ENCODE measurements around the gene KRT81.
A peak's percentile ranks its signal among the peaks of the same experiment; 100 is the strongest.
"Not testable (repeated sequence)": the region's sequence is repeated elsewhere in the genome, so short reads cannot be mapped to it uniquely, and the experiment has no call there.

KRT81 gene

DNA sequence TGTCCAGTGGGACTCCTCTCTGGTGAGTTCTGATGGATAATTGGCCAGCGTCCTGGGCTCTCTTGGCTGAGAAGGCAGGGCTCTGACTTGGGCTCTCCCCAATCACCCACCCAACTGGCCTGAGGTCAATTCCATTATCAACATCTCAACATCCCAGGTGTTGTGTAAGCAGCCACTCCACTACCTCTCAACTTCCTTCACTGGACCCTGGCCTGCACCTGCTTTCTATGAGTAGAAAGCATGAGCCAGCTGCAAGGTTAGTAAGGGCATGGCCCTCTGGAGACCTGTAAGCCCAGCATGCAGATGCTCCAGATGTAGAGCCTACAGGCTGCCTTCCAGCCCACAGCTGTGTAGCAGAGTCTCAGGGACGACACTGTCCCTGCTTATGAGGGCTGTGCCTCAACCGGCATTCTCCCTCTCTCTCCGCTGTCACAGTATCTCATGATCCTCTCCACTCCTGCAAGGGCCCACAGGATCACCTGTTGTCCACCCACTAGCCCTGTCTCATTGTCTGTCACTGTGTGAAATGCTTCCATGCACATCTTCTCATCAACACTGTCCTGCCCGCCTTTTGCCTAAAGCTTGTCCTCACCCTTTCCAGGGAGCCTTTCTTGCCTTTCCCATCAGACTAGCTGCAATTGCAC, 5.4 kb upstream of the KRT81 start:
- DNase-seq (ENCODE audit: low read depth): no peak

DNA sequence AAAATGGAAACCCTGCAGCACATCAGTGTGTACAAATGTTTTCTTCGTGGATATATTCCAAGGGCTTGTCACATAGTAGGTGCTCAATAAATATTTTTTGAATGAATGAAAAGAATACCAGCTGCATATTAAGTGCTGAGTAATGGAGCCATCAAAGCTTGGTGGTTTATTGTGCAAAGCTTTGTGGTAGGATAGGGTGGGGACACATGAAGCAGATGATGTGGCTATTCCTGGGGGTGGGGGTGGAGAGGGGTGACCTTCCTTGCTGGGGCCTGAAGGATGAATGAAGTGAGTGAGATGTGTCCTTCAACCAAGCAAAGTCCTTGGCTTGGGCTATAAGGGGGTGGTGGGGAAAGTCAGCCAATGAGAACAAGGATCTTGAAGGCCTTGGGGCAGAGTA, 4.3 kb upstream of the KRT81 start:
- no peak for DNase-seq (ENCODE audit: low read depth)

DNA sequence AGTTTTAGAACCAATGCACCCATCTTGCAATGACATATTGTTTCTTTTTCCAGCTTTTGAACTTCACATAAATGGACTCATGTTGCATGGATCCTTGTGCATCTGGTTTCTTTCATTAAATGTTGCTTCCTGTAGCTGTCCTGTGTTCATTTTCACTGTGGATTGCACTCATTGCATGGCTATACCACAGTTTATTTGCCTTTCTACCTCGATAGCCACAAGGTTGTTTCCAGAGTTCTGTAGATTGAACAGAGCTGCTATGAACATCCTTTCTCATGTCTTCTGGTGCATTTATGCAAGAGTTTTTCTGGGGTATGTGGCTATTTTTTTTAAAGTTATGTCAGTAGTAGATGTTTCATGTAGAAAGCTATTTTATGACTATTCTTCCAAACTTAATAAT, 3.5 kb upstream of the KRT81 start:
- DNase-seq (ENCODE audit: low read depth): no peak

DNA sequence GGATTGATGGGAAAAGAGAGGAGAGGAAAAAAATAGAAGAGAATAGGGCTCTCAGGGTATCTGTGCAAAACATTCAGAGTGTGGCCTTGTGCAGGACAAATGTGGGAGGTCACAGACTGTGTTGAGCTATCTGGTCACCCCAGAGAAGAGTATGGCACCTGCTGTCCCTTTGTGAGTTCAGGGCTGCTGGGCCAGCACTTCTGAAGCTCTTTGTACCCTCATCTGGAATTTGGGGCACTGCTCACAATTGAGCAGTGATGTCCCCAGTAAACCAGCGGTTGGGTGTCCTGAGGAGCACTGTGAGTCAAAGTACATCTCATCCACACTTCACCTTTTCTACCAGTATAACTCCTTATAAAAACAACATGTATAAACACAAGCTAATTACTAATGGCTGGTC, 2.6 kb upstream of the KRT81 start:
- no peak for DNase-seq (ENCODE audit: low read depth)

DNA sequence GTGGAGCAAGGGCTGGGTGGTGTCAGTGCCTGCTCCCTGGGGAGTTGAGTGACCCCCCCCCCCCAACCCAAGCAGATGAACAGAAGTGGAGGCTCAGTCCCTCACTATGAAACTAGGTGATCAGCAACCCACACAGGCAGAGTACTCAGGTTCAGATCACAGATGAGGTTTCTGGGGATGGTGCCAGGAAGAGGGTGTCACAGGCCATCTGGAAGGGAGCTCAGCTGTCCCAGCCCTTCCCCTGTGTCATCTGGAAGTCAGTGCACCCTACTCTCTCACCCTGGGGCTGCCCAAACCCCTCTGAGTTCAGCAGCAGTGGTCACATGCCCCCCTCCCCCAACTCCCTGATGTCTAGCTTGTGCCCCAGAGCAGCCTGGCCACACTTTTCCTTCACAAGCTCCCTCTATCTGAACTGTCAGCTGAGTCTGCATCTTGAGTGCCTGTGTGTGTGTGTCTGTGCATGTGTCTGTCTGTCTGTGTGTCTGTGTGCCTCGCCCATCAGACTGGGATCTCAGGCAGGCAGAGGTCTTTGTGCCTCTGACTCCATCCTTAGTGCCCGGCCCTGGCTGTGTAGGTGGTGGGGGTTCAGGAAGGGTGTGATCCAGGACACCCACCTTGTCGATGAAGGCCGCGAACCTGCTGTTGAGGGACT, 725 bp downstream of the KRT81 start:
- not testable (repeated sequence) for DNase-seq (ENCODE audit: low read depth)

GRCh38 chr12:52287816-52288805, 3.2 kb downstream of the KRT81 start:
- not testable (repeated sequence) for DNase-seq (ENCODE audit: low read depth)

DNA sequence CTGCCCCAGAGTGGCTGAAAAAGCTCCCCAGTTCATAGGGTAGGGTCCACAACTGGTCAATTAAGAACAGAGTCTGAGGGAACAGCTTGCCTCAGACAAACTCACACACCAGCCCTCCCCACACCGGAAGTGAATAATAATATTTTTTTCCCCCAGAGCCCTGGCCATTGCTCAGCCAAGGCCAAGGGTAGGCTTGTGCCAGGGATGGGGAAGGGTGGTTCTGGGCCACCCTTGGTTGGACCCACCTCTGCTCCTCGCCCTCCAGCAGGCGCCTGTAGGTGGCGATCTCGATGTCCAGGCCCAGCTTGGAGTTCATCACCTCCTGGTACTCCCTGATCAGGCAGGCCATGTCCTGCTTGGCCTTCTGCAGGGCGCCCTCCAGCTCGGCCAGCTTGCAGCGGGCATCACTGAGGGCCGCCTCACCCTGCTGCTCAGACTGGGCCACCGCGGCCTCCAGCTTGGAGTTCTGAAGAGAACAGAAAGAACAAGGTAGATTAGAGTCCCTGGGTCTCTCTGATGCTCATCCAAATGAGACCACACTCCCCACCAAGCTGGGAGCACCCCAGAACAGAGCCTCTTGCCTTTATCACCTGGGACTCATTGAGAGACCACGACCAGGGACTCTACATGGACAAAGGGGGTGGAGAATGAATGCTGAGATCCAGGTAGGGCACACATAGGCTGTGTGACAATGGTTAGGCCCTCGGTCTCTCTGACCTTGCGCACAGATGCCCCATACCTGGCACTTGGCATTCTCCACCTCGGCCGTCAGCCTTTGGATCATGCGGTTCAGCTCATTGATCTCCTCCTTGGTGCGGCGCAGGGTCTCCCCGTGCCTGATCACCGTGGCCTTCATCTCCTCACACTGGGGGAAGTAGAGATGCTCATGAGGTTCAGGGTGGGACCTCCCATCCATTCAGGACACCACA, 4.2 kb downstream of the KRT81 start:
- not testable (repeated sequence) for DNase-seq (ENCODE audit: low read depth)

GRCh38 chr12:52285851-52286530, 5.3 kb downstream of the KRT81 start:
- DNase-seq (ENCODE audit: low read depth): no peak

- DNase-seq (ENCODE audit: low read depth): no peak
Observed at GRCh38 chr12:52285172-52285745, 6.1 kb downstream of the KRT81 start.

DNA sequence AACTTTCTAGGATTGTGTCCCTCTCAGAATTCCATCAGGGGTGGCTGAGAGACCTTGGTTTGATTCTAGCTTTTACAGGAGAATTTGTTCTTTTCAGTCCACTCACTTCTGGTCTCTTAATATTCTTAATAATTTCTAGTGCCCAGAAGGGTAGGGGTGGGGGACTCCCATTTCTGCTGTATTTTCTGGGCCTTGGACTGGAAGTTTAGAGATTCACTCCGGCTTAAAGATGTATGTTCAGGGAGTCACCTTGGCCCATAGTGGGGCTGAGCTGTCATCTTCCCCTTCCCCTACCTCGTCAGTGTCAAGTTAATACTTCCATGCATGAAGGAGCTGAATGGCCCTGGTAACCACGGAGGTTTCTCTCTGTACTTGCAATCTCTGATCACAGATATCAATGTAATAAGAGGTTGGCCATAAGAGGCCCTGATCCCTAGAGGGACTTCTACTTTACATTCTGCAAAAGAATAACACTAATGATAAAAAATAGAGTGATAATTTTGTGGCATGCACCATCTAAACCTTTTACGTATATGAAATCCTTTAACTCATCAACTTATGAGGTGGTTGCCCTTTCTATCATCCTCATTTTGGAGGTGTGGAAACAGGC, 6.7 kb downstream of the KRT81 start:
- no peak for DNase-seq (ENCODE audit: low read depth)

DNA sequence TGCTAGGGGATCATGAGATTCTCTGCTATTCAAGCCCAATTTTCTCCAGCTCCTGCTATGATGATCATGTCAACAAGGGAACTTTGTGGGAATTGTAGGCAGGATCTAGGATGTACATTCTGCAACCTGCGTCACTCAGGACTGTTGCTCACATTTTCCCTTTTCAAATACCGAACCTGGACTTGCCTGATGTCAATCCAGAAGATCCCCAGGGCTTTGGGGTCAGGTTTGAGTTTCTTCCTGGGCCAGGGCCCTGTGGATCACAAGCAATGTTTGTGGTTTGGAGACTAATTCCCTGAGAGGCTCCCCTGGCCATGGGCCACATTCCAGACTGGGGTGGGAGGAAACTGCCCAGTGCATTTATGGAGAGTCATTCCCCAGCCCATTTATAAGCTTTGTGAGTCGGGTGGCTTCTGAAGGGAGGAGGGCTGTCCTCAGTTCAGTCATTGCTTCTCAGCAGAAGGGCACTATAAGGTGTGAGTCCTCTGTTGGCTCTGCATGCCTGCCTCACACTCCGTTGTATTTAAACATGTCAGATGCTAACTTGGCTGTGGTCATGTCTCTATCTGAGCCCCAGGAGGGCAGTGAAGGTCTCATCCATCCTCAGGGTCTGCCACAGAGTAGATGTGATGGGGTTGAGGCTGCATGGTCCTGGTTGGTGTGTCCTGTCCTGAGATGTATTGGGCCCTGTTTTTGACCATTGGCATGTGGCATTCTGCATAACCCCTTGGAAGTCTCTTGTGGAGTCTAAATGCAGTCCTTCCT, 10.4 kb downstream of the KRT81 start:
- no peak for DNase-seq (ENCODE audit: low read depth)

DNA sequence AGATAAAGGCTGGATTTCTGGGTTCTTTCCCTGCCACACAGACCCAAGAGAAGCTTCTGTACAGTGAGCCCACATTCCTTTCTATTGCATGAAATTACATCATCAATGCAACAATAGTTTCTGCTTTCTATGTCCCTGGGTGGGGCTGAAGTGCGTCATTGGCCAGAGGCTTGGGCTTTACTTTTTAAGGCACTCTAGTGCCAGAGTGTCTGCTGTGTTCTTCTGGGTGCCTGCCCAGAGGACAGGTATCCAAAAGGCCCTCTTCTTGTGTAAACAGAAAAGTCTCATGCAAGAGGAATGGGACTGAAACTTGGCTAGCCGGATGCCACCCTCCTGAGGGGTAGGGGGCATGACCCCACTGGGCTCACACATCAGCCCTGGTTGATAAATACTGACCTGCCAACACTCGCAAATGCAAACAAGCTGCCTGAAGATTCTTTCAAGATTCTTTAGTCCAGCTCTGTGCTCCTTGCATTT, 11.0 kb downstream of the KRT81 start:
- no peak for DNase-seq (ENCODE audit: low read depth)

- no peak for DNase-seq (ENCODE audit: low read depth)
Observed at GRCh38 chr12:52279422-52280318, 11.7 kb downstream of the KRT81 start.

DNA sequence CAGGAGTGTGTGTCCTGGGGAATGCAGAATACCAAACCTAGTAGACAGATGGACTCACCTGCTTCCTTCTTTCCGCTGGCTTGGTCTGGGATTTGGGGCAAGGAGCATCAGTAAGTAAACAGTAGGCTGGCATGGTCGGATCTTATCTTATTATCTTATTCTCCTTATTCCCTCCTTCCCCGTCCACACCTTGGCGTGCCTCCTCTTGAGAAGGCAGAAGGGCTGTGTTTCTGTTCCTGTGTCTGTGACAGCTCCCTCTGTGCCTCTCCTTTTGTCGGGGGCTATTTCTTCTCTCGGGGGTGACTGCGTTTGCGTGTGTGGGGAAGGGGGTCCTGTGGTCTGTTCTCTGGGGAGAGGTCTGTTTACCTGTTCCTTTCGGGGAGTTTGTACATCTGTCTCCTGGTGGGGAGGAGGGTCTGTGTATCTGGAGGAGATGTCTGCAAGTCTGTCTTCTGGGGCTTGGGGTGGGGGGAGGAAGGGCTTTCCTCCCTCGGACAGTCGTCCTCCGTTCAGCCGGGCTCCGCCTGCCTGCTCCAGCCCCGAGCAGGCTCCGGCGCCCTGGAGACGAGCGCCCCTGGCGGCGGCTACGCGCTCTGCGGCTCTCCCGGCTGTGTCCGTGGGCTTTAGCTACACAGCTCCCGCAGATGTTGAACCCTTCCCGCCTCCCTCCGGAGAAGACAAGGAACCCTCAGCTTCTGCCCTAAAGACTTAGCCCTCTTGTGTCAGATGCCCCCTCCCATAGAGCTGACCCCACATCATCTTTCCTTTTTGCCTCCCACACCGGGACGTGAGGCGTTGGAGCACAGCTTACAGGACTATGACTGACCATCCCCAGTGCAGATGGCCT, 12.5 kb downstream of the KRT81 start:
- peak; percentile 17 for DNase-seq (ENCODE audit: low read depth)

- no peak for DNase-seq (ENCODE audit: low read depth)
Observed at GRCh38 chr12:52277486-52278245, 13.7 kb downstream of the KRT81 start.

DNA sequence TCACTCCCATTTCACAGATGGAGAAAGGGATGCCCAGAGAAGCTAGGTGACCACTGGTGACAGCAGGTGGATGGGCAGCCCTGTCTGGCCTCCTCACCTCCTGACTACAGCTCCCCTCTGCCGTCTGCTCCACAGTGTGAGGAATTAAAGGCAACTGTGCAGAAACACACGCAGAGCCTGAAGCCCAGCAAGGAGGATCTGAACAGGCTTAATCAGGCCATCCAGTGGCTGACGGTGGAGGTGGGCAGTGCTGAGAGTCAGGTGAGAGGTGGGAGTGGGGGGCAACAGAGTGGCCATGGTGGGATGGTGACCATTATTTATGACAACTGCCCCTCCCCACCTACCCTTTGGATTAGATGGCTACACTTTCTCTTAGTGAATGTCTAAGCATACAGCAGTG, 15.6 kb downstream of the KRT81 start:
- DNase-seq (ENCODE audit: low read depth): no peak
